ENCODE data around the gene KCNQ1. TPM values are rescaled to one million over a fixed set of nuclear protein-coding genes. Genes with fewer than 3 reads are reported as not detected.

The KCNQ1 gene
- total RNA-seq, 1 experiment from 2014 or later = 2.3 TPM

DNA sequence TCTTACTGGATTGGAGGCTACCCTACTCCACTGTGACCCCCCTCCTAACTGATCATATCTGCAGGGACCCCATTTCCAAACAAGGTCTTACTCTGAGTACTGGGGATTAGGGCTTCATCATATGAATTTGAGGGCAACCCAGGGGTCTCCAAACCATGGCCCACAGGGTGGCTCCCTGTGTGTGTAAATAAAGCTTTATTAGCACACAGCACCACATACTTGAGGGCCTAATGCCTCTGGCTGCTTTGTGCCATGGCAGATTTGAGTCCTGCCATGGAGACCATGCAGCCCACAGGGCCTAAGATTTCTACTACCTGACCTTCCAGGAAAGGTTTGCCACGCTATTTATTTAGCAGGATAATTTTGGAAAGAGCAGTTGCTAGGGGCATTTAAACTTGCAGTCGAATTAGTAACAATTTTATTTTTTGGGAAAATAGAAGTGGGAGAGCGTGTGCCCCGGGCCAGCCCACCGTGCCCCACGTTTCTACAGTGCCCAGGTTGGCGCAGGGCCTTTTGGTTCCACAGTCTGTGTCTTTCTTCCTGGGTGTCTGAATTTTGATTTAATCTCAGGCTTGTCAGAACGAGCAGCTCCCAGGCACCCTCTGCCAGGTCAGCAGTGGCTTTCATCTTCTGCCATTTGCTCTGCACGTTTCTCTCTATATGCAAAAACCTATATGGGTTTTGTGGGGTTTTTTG is 92.3 kb downstream of the KCNQ1 start:
- H3K79me1 ChIP-seq (ENCODE audit: insufficient read depth, low read depth, low read length, poor library complexity, severe bottlenecking) = no peaks in the 10 kb centered on the region
- no peak overlapping the region for H2BK12ac ChIP-seq (ENCODE audit: insufficient read length, low read depth, low read length)
- H4K20me1 ChIP-seq (ENCODE audit: control insufficient read depth, insufficient read depth, insufficient read length) = no peaks in the 10 kb centered on the region
- H3K4me1 ChIP-seq (ENCODE audit: insufficient read depth, low read length) = peaks cover 2% of the 10 kb centered on the region; the same call in 1 of the 2 replicates
- no peak overlapping the region for H2BK5ac ChIP-seq (ENCODE audit: insufficient read length, low read length)
- no peaks in the 10 kb centered on the region for H3K23me2 ChIP-seq (ENCODE audit: insufficient read length, low read depth, low read length, poor library complexity, severe bottlenecking)
- WGBS (ENCODE audit: extremely low coverage, insufficient read length, low lambda C conversion rate) = no CpG with 5 or more reads among the region's 9 CpGs
- Mint-ChIP-seq H3K4me3 (no peak overlapping the region; a peak in 1 of 5 replicates), H3K9me3 (no peaks in the 10 kb centered on the region), H3K4me1 (peaks cover 11 to 16% of the 10 kb centered on the region in 2 experiments), H3K27me3 (ENCODE audit: low read depth) (peaks cover 86% of the 10 kb centered on the region), H3K36me3 (ENCODE audit: insufficient read depth in 1 of 3, low read depth in 3 of 3) (no peaks in the 10 kb centered on the region), H3K27ac (no peak overlapping the region)
- H3K9ac ChIP-seq (ENCODE audit: extremely low read depth, insufficient read length, low read length) = no peak overlapping the region
- H2AFZ ChIP-seq (ENCODE audit: low read length) = no peak overlapping the region
- H3K79me2 ChIP-seq (ENCODE audit: insufficient read depth, low read length) = no peaks in the 10 kb centered on the region
- H2BK120ac ChIP-seq (ENCODE audit: low read depth, low read length, poor library complexity, severe bottlenecking) = no peak overlapping the region
- H4K91ac ChIP-seq (ENCODE audit: insufficient read length, low read depth, low read length) = no peak overlapping the region
- H4K5ac ChIP-seq (ENCODE audit: insufficient read length, low read depth, low read length) = no peak overlapping the region
- H3K27me3 ChIP-seq (ENCODE audit: insufficient read depth, low read length) = peaks cover 2% of the 10 kb centered on the region; the same call in 1 of the 2 replicates
- no peak overlapping the region for H3K4ac ChIP-seq (ENCODE audit: low read depth, low read length)
- no peak overlapping the region for H2BK20ac ChIP-seq (ENCODE audit: low read depth, low read length, poor library complexity, severe bottlenecking)
- no peaks in the 10 kb centered on the region for H3K9me3 ChIP-seq (ENCODE audit: control insufficient read depth, low read depth, low read length)
- DNase-seq = no peak
- H3K14ac ChIP-seq (ENCODE audit: insufficient read depth, low read length) = no peak overlapping the region
- H3K56ac ChIP-seq (ENCODE audit: insufficient read length, low read depth, low read length) = no peak overlapping the region
- no peak overlapping the region for H3K23ac ChIP-seq (ENCODE audit: insufficient read length, low read depth, low read length)
- H4K8ac ChIP-seq (replicated peaks; ENCODE audit: insufficient read length, low read depth, low read length) = no peak overlapping the region
- no peak overlapping the region for H3T11ph ChIP-seq (ENCODE audit: low read length)
- H3K18ac ChIP-seq (ENCODE audit: insufficient read length, low read depth, low read length) = no peak overlapping the region
- no peak overlapping the region for H3K4me2 ChIP-seq (ENCODE audit: insufficient read depth, insufficient read length, low read length)
- no peak overlapping the region for H3K27ac ChIP-seq (ENCODE audit: insufficient read length, low read depth, low read length)
- TF ChIP-seq, protein P1, sequence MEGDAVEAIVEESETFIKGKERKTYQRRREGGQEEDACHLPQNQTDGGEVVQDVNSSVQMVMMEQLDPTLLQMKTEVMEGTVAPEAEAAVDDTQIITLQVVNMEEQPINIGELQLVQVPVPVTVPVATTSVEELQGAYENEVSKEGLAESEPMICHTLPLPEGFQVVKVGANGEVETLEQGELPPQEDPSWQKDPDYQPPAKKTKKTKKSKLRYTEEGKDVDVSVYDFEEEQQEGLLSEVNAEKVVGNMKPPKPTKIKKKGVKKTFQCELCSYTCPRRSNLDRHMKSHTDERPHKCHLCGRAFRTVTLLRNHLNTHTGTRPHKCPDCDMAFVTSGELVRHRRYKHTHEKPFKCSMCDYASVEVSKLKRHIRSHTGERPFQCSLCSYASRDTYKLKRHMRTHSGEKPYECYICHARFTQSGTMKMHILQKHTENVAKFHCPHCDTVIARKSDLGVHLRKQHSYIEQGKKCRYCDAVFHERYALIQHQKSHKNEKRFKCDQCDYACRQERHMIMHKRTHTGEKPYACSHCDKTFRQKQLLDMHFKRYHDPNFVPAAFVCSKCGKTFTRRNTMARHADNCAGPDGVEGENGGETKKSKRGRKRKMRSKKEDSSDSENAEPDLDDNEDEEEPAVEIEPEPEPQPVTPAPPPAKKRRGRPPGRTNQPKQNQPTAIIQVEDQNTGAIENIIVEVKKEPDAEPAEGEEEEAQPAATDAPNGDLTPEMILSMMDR (conservative IDR thresholded peaks at IDR 0.05) = no peak
- no peak overlapping the region for H2AK5ac ChIP-seq (ENCODE audit: insufficient read length, low read length)
- no peak overlapping the region for H2BK15ac ChIP-seq (ENCODE audit: low read depth, low read length)

Data from H9 (cell line).